BLaER1 (cell line): ENCODE measurements around the gene UBE3D.

ENCODE experiments used
- H3K27ac ChIP-seq: shearing (Covaris generic); formaldehyde crosslinking; 2 replicates; pipeline ENCODE4 v1.8.1; 2022
- H3K27me3 ChIP-seq: shearing (Covaris generic); formaldehyde crosslinking; 2 replicates; pipeline ENCODE4 v1.8.1; 2022
- H3K36me3 ChIP-seq: shearing (Covaris generic); formaldehyde crosslinking; 2 replicates; pipeline ENCODE4 v1.8.1; 2022
- H3K4me1 ChIP-seq: shearing (Covaris generic); formaldehyde crosslinking; 2 replicates; pipeline ENCODE4 v1.8.1; 2022
- H3K4me2 ChIP-seq: shearing (Covaris generic); formaldehyde crosslinking; 2 replicates; pipeline ENCODE4 v1.8.1; 2022
- H3K4me3 ChIP-seq: shearing (Covaris generic); formaldehyde crosslinking; 2 replicates; pipeline ENCODE4 v1.8.1; 2022
- H3K9ac ChIP-seq: shearing (Covaris generic); formaldehyde crosslinking; 2 replicates; pipeline ENCODE4 v1.8.1; 2022
- H3K9me3 ChIP-seq: shearing (Covaris generic); formaldehyde crosslinking; 2 replicates; pipeline ENCODE4 v1.8.1; 2022
- H4K20me1 ChIP-seq: shearing (Covaris generic); formaldehyde crosslinking; 2 replicates; pipeline ENCODE4 v1.8.1; 2022
- Cebpa-rat ChIP-seq: shearing (Covaris generic); IDR thresholded peaks from 2 replicates; pipeline ENCODE4 v1.8.1; 2022

UBE3D gene

GRCh38 chr6:83083476-83083875, 17.8 kb upstream of the UBE3D start:
- no peak overlapping the region for H3K4me3 ChIP-seq
- H3K36me3 ChIP-seq: no peaks in the 10 kb centered on the region
- H3K9me3 ChIP-seq: no peaks in the 10 kb centered on the region
- no peak overlapping the region for H3K27ac ChIP-seq
- no peaks in the 10 kb centered on the region for H3K4me1 ChIP-seq
- no peak overlapping the region for H3K9ac ChIP-seq
- no peak for TF ChIP-seq Cebpa-rat
- no peaks in the 10 kb centered on the region for H4K20me1 ChIP-seq
- H3K4me2 ChIP-seq: no peak overlapping the region
- H3K27me3 ChIP-seq: no peaks in the 10 kb centered on the region

- Histone ChIP-seq H3K9me3 (no peaks in the 10 kb centered on the region), H3K4me2 (no peak overlapping the region)
Measured at GRCh38 chr6:83073615-83074014, 8.0 kb upstream of the UBE3D start.

GRCh38 chr6:83072726-83073125, 7.1 kb upstream of the UBE3D start:
- Histone ChIP-seq H3K4me1 (peaks cover 18% of the 10 kb centered on the region; the same call in 1 of the 2 replicates), H3K27me3 (no peaks in the 10 kb centered on the region), H3K9me3 (no peaks in the 10 kb centered on the region), H3K36me3 (no peaks in the 10 kb centered on the region), H3K27ac (no peak overlapping the region), H3K9ac (no peak overlapping the region), H3K4me3 (no peak overlapping the region), H3K4me2 (no peak overlapping the region), H4K20me1 (no peaks in the 10 kb centered on the region)
- no peak for TF ChIP-seq Cebpa-rat

More at GRCh38 chr6:83073615-83074014, 8.0 kb upstream of the UBE3D start:
- Histone ChIP-seq H3K27ac (no peak overlapping the region), H3K9ac (no peak overlapping the region), H3K36me3 (no peaks in the 10 kb centered on the region), H3K4me3 (no peak overlapping the region), H3K27me3 (no peaks in the 10 kb centered on the region), H3K4me1 (peaks cover 14% of the 10 kb centered on the region; the same call in 1 of the 2 replicates), H4K20me1 (no peaks in the 10 kb centered on the region)
- no peak for TF ChIP-seq Cebpa-rat

DNA sequence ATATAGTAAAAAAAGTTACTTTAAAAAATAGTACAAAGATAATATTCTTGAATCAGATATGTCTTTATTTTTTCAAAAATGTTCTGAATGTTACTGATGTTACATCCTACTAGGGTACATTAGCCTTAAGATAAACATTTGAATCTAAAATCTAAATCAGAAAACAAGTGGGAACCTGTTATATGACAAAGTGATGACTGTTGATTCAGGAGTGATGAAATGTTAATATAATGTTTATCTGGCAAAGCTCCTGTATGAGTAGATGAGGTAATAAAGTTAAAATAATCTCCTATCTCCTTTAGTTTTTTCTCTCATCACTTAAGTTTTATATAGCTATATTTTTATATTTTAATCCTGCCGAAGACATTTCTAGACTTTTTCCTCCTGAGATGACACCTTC, 6.1 kb upstream of the UBE3D start:
- Histone ChIP-seq H3K4me3 (no peak overlapping the region), H3K9ac (no peak overlapping the region), H3K4me2 (no peak overlapping the region), H3K9me3 (no peaks in the 10 kb centered on the region), H4K20me1 (no peaks in the 10 kb centered on the region), H3K27me3 (no peaks in the 10 kb centered on the region), H3K36me3 (no peaks in the 10 kb centered on the region), H3K27ac (no peak overlapping the region), H3K4me1 (peaks cover 18% of the 10 kb centered on the region; the same call in 1 of the 2 replicates)
- no peak for TF ChIP-seq Cebpa-rat

DNA sequence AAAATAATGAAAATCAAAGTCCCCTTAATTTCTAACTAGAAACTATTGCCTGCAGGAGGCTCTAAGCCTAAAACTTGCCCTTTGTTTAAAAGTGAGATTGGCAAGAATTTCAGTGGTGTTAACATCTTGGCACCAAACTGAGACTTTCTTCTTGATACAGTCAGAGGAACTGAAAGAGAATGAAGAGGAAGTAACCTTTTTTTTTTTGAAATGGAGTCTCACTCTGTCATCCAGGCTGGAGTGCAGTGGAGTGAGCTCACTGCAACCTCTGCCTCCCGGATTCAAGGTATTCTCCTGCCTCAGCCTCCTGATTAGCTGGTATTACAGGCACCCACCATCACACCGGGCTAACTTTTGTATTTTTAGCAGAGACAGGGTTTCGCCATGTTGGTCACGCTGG, 5.4 kb upstream of the UBE3D start:
- Histone ChIP-seq H3K9me3 (no peaks in the 10 kb centered on the region), H3K27ac (no peak overlapping the region), H3K9ac (no peak overlapping the region), H3K4me2 (peak overlapping the region; percentile 14; the same call in 1 of the 2 replicates), H3K4me3 (no peak overlapping the region), H3K27me3 (no peaks in the 10 kb centered on the region), H4K20me1 (no peaks in the 10 kb centered on the region), H3K36me3 (no peaks in the 10 kb centered on the region), H3K4me1 (peaks cover 18% of the 10 kb centered on the region; the same call in 1 of the 2 replicates)
- TF ChIP-seq Cebpa-rat: no peak

DNA sequence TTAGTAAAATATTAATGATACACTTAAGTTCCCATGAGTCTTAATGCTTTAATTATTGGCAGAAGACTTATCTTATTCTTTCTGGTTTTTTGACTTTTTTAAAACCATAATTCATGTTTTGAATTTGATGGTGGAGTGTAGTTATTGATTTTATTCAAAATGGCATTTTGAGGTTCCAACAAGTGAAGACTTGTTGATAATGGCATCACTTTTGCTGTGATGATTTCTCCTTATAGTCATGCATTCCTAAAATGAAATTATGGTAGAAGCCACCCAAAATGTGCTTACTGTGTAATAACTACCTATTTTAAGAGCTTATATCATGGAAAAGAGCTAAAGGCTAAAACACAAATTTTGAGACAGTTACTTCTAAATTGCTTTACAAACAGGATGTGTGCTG, 4.0 kb upstream of the UBE3D start:
- no peak overlapping the region for H3K4me3 ChIP-seq
- no peak overlapping the region for H3K9ac ChIP-seq
- H3K36me3 ChIP-seq: no peaks in the 10 kb centered on the region
- H4K20me1 ChIP-seq: no peaks in the 10 kb centered on the region
- no peaks in the 10 kb centered on the region for H3K27me3 ChIP-seq
- H3K4me1 ChIP-seq: peaks cover 21% of the 10 kb centered on the region; the same call in 1 of the 2 replicates
- no peak overlapping the region for H3K4me2 ChIP-seq
- H3K27ac ChIP-seq: no peak overlapping the region
- no peaks in the 10 kb centered on the region for H3K9me3 ChIP-seq
- TF ChIP-seq Cebpa-rat: no peak

DNA sequence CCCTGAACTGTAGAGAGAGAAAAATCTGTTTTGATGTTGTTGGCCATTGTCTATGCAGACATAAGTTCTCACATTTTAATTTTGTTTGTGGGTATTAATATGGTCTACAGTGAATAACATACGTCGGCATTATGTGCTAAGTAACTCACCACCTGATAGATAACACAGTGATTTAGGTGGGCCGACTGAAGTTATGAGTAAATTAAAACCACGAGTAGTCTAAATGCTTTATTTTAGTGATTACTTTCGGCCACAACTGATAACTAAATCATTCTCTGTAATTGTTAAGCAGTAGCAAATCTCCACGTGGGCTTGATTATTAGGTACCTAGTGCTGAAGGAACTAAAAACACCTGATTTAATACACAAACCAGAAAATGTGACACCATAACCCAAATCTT, 3.0 kb upstream of the UBE3D start:
- peak overlapping the region; percentile 71 for H3K4me2 ChIP-seq
- H3K4me1 ChIP-seq: peaks cover 28% of the 10 kb centered on the region; the same call in 1 of the 2 replicates
- no peaks in the 10 kb centered on the region for H4K20me1 ChIP-seq
- H3K27me3 ChIP-seq: no peaks in the 10 kb centered on the region
- no peaks in the 10 kb centered on the region for H3K9me3 ChIP-seq
- H3K9ac ChIP-seq: peak overlapping the region; percentile 76
- H3K36me3 ChIP-seq: no peaks in the 10 kb centered on the region
- TF ChIP-seq Cebpa-rat: no peak
- H3K27ac ChIP-seq: no peak overlapping the region
- H3K4me3 ChIP-seq: peak overlapping the region; percentile 79

GRCh38 chr6:83067448-83068439, 2.1 kb upstream of the UBE3D start, which contains the start of gene DOP1A:
Gene DOP1A, plus strand, starts transcription at chr6:83067671. Its CDS starts 29,307 bp downstream, at chr6:83096978.
- H3K36me3 ChIP-seq: no peaks in the 10 kb centered on the region
- H3K27ac ChIP-seq: peak within 1 kb of the TSS; percentile 59
- peaks cover 28% of the 10 kb centered on the region; the same call in 1 of the 2 replicates for H3K4me1 ChIP-seq
- peak within 1 kb of the TSS; percentile 79 for H3K4me3 ChIP-seq
- H3K4me2 ChIP-seq: peak within 1 kb of the TSS; percentile 71
- no peaks in the 10 kb centered on the region for H3K9me3 ChIP-seq
- peak within 1 kb of the TSS; percentile 76 for H3K9ac ChIP-seq
- no peaks in the 10 kb centered on the region for H3K27me3 ChIP-seq
- H4K20me1 ChIP-seq: no peaks in the 10 kb centered on the region
- no peak for TF ChIP-seq Cebpa-rat

DNA sequence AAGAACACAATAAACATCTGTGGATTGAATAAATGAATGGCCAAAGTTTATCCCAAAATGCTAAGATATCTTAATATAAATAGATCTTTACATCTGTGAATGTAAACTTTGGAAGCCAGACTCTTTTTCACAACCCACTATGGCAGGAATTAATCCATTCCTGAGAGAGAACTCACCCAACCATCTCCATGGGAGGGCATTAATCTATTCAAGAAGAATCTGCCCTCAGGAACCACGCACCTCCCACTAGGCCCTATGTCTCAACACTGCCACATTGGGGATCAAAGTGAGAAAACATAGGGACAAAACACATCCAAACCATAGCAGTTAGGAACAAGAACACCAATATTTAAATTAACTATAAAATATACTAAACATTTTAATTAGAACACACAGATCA, 3.4 kb downstream of the UBE3D start:
- Histone ChIP-seq H4K20me1 (no peaks in the 10 kb centered on the region), H3K9me3 (no peaks in the 10 kb centered on the region), H3K27me3 (no peaks in the 10 kb centered on the region), H3K4me3 (no peak overlapping the region), H3K36me3 (no peaks in the 10 kb centered on the region), H3K9ac (no peak overlapping the region), H3K4me2 (no peak overlapping the region), H3K4me1 (0 out of 2 replicates have a peak, but pooled peaks cover 10% of the 10 kb centered on the region), H3K27ac (no peak overlapping the region)
- no peak for TF ChIP-seq Cebpa-rat

GRCh38 chr6:83061190-83061589, 4.5 kb downstream of the UBE3D start:
- Histone ChIP-seq H3K9me3 (no peaks in the 10 kb centered on the region), H3K4me1 (0 out of 2 replicates have a peak, but pooled peaks cover 10% of the 10 kb centered on the region), H3K4me2 (no peak overlapping the region), H3K27me3 (no peaks in the 10 kb centered on the region), H3K27ac (no peak overlapping the region), H3K4me3 (no peak overlapping the region), H3K9ac (no peak overlapping the region), H4K20me1 (no peaks in the 10 kb centered on the region), H3K36me3 (peaks cover 4% of the 10 kb centered on the region; the same call in 1 of the 2 replicates)
- TF ChIP-seq Cebpa-rat: no peak
